Activated B cell treated with CpG ODN at 0.5 μM for 24 hours (primary cell): ENCODE measurements around the gene RFX2. TPM values are rescaled to one million over a fixed set of nuclear protein-coding genes. Genes with fewer than 3 reads are reported as not detected.
"Not testable (repeated sequence)": the region's sequence is repeated elsewhere in the genome, so short reads cannot be mapped to it uniquely, and the experiment has no call there.

Source experiments
- ATAC-seq: fragments of 200-7000 bp; cut with Tn5 transposase; one replicate; pipeline ENCODE4 v1.10.0; 2021; ENCODE audit warnings: low read depth, mild to moderate bottlenecking, moderate library complexity
- CTCF ChIA-PET: fragments of 350-600 bp; sonication (Branson Sonifier 250); formaldehyde crosslinking; loops from one replicate; lab custom pipeline; 2021; ENCODE audit warnings: antibody characterized with exemption; lab: Charles Lee
- POLR2A ChIA-PET: fragments of 350-600 bp; sonication (Branson Sonifier 250); formaldehyde crosslinking; loops from one replicate; lab custom pipeline; 2021; ENCODE audit warnings: antibody characterized with exemption; lab: Charles Lee
- DNase-seq: peaks from one replicate; pipeline ENCODE4 v3.0.0; 2022
- H3K27ac Mint-ChIP-seq: one replicate; pipeline ENCODE4 v1.8.0; 2020; ENCODE audit warnings: mixed read lengths
- H3K27me3 Mint-ChIP-seq: one replicate; pipeline ENCODE4 v1.8.0; 2021; ENCODE audit warnings: mixed read lengths
- H3K36me3 Mint-ChIP-seq: one replicate; pipeline ENCODE4 v1.8.0; 2021; ENCODE audit warnings: low read depth, mixed read lengths
- H3K4me1 Mint-ChIP-seq: one replicate; pipeline ENCODE4 v1.8.0; 2021; ENCODE audit warnings: mixed read lengths
- H3K4me3 Mint-ChIP-seq: one replicate; pipeline ENCODE4 v1.8.0; 2020; ENCODE audit warnings: mild to moderate bottlenecking, mixed read lengths
- H3K9me3 Mint-ChIP-seq: one replicate; pipeline ENCODE4 v1.8.0; 2020; ENCODE audit warnings: mixed read lengths
- intact Hi-C: fragments of 100-400 bp; cut with micrococcal nuclease; formaldehyde crosslinking; loops from one replicate; pipeline ENCODE4 v1.15.1; 2024
- total RNA-seq: library from RNA; stranded (reverse); gene quantifications from 2 replicates; pipeline ENCODE4 v1.2.3, GENCODE V29; 2022
- TF ChIP-seq, protein P1 (sequence below): fragments of 200-600 bp; IDR thresholded peaks from one replicate; pipeline ENCODE4 v1.8.0; 2022; ENCODE audit warnings: antibody characterized with exemption, mild to moderate bottlenecking

The RFX2 gene
- total RNA-seq, 1 donor from 2014 or later, result 7.0 TPM

DNA sequence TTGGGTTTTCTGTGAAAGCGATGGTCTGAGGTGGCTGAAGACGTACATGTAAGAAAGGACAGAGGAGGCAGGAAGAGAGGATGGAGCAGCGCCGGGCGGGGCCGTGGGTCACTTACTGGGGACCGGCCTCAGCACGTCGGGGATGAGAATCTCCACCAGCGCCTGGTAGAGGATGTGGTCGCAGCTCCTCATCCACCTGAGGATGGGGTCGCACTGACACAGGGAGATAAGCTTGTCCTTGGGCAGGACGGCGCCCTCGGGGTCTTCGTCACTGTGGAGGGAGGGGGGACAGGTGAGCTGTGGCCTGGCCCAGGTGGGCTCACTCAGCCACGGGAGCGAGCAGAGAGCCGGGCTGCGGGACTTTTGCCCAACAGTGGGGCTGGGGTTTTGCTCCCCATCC is 103.4 kb downstream of the RFX2 start:
- H3K4me1 Mint-ChIP-seq, result no peaks in the 10 kb centered on the region
- TF ChIP-seq, protein P1, sequence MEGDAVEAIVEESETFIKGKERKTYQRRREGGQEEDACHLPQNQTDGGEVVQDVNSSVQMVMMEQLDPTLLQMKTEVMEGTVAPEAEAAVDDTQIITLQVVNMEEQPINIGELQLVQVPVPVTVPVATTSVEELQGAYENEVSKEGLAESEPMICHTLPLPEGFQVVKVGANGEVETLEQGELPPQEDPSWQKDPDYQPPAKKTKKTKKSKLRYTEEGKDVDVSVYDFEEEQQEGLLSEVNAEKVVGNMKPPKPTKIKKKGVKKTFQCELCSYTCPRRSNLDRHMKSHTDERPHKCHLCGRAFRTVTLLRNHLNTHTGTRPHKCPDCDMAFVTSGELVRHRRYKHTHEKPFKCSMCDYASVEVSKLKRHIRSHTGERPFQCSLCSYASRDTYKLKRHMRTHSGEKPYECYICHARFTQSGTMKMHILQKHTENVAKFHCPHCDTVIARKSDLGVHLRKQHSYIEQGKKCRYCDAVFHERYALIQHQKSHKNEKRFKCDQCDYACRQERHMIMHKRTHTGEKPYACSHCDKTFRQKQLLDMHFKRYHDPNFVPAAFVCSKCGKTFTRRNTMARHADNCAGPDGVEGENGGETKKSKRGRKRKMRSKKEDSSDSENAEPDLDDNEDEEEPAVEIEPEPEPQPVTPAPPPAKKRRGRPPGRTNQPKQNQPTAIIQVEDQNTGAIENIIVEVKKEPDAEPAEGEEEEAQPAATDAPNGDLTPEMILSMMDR, result no peak
- DNase-seq (no peak), ATAC-seq (no peak)
- H3K36me3 Mint-ChIP-seq, result no peaks in the 10 kb centered on the region
- ChIA-PET POLR2A (no interaction called here), CTCF (interaction anchor here (0.9 kb wide), 1 partner anchor 39 kb away, joined by 3 read pairs; no protein-coding TSS in a partner anchor)
- no peak overlapping the region for H3K27ac Mint-ChIP-seq
- no peak overlapping the region for H3K4me3 Mint-ChIP-seq
- intact Hi-C loops, result no loop called here
- H3K9me3 Mint-ChIP-seq, result no peaks in the 10 kb centered on the region
- H3K27me3 Mint-ChIP-seq, result no peaks in the 10 kb centered on the region

DNA sequence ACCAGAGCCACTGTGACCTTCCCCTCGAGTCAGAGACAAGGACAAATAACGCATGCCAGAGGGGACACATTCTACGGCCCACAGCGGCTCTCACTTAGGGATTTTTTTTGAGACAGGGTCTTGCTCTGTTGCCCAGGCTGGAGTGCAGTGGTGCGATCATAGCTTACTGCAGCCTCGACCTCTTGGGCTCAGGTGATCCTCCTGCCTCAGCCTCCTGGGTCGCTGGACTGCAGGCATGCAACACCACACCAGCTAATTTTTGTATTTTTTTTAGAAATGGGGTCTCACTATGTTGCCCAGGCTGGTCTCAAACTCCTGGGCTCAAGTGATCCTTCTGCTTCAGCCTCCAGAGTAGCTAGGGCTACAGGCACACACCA is 104.2 kb downstream of the RFX2 start:
- POLR2A ChIA-PET, H3K27ac Mint-ChIP-seq, H3K4me1 Mint-ChIP-seq, H3K27me3 Mint-ChIP-seq, DNase-seq, intact Hi-C loops, H3K4me3 Mint-ChIP-seq, ATAC-seq, H3K36me3 Mint-ChIP-seq, H3K9me3 Mint-ChIP-seq: not testable (repeated sequence)
- CTCF ChIA-PET, result interaction anchor here (0.9 kb wide), 1 partner anchor 38 kb away, joined by 3 read pairs; no protein-coding TSS in a partner anchor

DNA sequence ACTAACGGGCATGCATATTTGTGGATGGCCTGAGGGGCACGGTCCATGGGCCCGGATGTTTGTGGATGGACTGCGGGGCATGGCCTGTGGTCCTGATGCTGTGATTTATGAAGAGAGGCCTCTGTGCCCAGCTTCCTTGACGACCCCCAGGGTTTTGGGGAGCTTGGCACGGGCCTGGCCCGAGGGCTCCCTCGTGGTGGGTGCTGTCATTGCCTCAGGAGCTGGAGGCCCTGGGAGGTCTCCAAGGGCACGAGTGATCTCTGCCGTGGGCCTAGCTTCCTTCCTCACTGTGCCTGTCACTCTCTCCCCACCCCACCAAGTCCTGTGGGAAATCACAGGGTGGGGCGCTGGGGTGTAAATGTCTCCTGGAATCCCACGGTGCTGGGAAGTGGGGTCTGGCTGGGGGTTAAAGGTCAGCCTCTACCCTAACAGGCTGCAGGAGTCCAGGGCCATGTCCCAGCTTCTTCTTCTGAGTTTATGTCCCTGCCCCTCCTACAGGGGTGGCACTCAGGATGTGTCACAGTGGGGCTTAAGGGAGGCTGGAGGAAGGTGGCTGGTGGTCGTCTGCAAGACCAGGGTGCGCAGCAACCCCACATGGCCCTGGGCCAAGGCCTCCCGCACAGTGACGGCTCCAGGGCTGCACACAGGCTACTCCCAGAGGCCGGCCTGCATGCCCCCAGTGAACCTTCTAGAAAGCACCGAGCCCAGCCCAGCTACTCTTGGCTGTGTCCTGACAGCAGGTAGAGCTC is 104.8 kb downstream of the RFX2 start:
- DNase-seq (no peak), ATAC-seq (no peak)
- ChIA-PET POLR2A (no interaction called here), CTCF (interaction anchor here (0.9 kb wide), 1 partner anchor 38 kb away, joined by 3 read pairs; no protein-coding TSS in a partner anchor)
- Mint-ChIP-seq H3K27me3 (no peaks in the 10 kb centered on the region), H3K4me1 (no peaks in the 10 kb centered on the region), H3K9me3 (peaks cover under 1% of the 10 kb centered on the region), H3K4me3 (no peak overlapping the region), H3K36me3 (no peaks in the 10 kb centered on the region), H3K27ac (no peak overlapping the region)
- intact Hi-C loops, result no loop called here
- TF ChIP-seq, protein P1, result no peak

DNA sequence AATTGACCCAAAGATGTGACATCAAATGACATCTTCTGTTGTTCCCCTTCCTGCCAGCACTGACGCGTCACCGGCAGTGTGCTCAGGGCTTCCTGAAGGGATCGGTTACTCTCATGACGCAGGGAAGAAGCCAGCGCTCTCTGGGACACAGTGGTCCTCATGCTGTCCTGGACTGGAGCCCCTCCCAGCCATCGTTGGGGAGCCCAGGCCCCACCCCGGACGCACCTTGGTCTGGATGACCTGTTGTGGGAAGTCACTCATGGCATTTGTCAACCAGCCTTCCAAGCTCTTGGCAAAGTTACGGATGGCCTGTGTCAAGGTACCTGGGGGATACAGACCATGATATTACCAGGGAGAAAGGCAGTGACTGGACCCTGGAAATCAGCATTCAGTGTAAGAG is 106.3 kb downstream of the RFX2 start:
- Mint-ChIP-seq H3K27ac (no peak overlapping the region), H3K36me3 (no peaks in the 10 kb centered on the region), H3K4me3 (no peak overlapping the region), H3K27me3 (no peaks in the 10 kb centered on the region), H3K9me3 (peaks cover 3% of the 10 kb centered on the region), H3K4me1 (no peaks in the 10 kb centered on the region)
- ChIA-PET POLR2A (no interaction called here), CTCF (no interaction called here)
- DNase-seq, result no peak
- ATAC-seq, result no peak
- TF ChIP-seq, protein P1, result no peak
- intact Hi-C loops, result no loop called here

DNA sequence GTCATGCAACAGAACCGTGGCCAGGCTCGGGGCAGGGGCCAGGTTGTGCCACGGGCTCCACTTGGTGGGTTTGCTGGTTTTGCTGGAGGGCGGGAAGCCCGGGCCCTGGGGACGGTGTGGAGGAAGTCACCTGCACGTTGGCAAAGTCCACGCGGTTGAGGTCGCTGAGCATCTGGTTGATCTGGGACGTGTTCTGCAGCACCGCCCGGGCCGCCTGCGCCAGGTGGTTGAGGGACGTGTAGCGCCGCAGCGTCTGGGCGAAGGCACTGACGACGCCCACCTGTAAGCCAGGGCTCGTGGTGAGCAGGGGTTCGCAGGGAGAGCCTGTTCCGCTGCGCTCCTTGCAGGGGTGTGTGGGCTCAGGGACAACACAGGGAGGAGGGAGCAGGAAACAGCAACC is 107.7 kb downstream of the RFX2 start:
- H3K9me3 Mint-ChIP-seq, result peaks cover 3% of the 10 kb centered on the region
- H3K4me1 Mint-ChIP-seq, result no peaks in the 10 kb centered on the region
- intact Hi-C loops, result no loop called here
- H3K27ac Mint-ChIP-seq, result no peak overlapping the region
- H3K27me3 Mint-ChIP-seq, result no peaks in the 10 kb centered on the region
- H3K4me3 Mint-ChIP-seq, result no peak overlapping the region
- TF ChIP-seq, protein P1, result no peak
- DNase-seq (no peak), ATAC-seq (no peak)
- ChIA-PET CTCF (no interaction called here), POLR2A (no interaction called here)
- no peaks in the 10 kb centered on the region for H3K36me3 Mint-ChIP-seq
